Adrenal gland (tissue), 5 donors: ENCODE results near the gene YWHAB.

Source experiments
- CTCF ChIP-seq, 6 experiments: fragments of 450-650 bp in 4 of 6; fragments of 200-600 bp in 2 of 6; sonication (generic) in 1 of 6; IDR thresholded peaks; 1 replicate in 5 of 6; 2 replicates in 1 of 6; pipeline versions ENCODE4 v1.5.1 to v1.8.0; 2016 to 2021; ENCODE audit warnings: antibody characterized with exemption in 6 of 6, mild to moderate bottlenecking in 2 of 6, moderate library complexity in 1 of 6
- POLR2A ChIP-seq, 2 donors: fragments of 450-650 bp; IDR thresholded peaks; one replicate each; pipeline ENCODE4 v1.6.1; 2017; ENCODE audit warnings: antibody characterized with exemption in 2 of 2, mild to moderate bottlenecking in 2 of 2, moderate library complexity in 1 of 2
- donor health status: DM: no; HTN: no; CAD: no.

- TF ChIP-seq CTCF (IDR thresholded peaks at IDR 0.05) (no peak), POLR2A (IDR thresholded peaks at IDR 0.05) (no peak)
These were observed 31.9 kb downstream of the YWHAB start for GRCh38 chr20:44917399-44917798.
